Parathyroid adenoma (tissue), 2 donors: Measurements from ENCODE around the gene CACUL1.

Source experiments
- H2AFZ ChIP-seq: fragments of 300-600 bp; sonication (generic); one replicate; pipeline ENCODE4 v1.7.0; 2017; ENCODE audit warnings: antibody characterized with exemption, mild to moderate bottlenecking
- H3K27ac ChIP-seq: fragments of 300-600 bp; sonication (generic); one replicate; pipeline ENCODE4 v1.7.0; 2017
- H3K27me3 ChIP-seq: fragments of 300-600 bp; sonication (generic); one replicate; pipeline ENCODE4 v1.7.0; 2017; ENCODE audit warnings: low read length; ENCODE audit not compliant: control insufficient read depth, insufficient read depth
- H3K36me3 ChIP-seq: fragments of 300-600 bp; sonication (generic); one replicate; pipeline ENCODE4 v1.7.0; 2017; ENCODE audit warnings: low read length; ENCODE audit not compliant: control insufficient read depth, insufficient read depth
- H3K4me1 ChIP-seq: fragments of 300-600 bp; sonication (generic); one replicate; pipeline ENCODE4 v1.7.0; 2017; ENCODE audit warnings: control low read depth
- H3K4me2 ChIP-seq: fragments of 300-600 bp; sonication (generic); one replicate; pipeline ENCODE4 v1.7.0; 2017; ENCODE audit warnings: low read length
- H3K4me3 ChIP-seq: fragments of 300-600 bp; sonication (generic); one replicate; pipeline ENCODE4 v1.7.0; 2017; ENCODE audit warnings: low read depth, low read length
- H3K79me2 ChIP-seq: fragments of 300-600 bp; sonication (generic); one replicate; pipeline ENCODE4 v1.7.0; 2017; ENCODE audit warnings: control low read depth
- H3K9ac ChIP-seq: fragments of 300-600 bp; sonication (generic); one replicate; pipeline ENCODE4 v1.7.0; 2017; ENCODE audit warnings: mild to moderate bottlenecking
- H3K9me3 ChIP-seq: fragments of 300-600 bp; sonication (generic); one replicate; pipeline ENCODE4 v1.7.0; 2017; ENCODE audit warnings: low read length; ENCODE audit not compliant: control insufficient read depth
- TF ChIP-seq, protein P1 (sequence below): fragments of 300-600 bp; sonication (generic); IDR thresholded peaks from one replicate; pipeline ENCODE4 v1.7.0; 2017; ENCODE audit warnings: antibody characterized with exemption, mild to moderate bottlenecking
- donor health status: primary hyperparathyroidism.

CACUL1 gene

DNA sequence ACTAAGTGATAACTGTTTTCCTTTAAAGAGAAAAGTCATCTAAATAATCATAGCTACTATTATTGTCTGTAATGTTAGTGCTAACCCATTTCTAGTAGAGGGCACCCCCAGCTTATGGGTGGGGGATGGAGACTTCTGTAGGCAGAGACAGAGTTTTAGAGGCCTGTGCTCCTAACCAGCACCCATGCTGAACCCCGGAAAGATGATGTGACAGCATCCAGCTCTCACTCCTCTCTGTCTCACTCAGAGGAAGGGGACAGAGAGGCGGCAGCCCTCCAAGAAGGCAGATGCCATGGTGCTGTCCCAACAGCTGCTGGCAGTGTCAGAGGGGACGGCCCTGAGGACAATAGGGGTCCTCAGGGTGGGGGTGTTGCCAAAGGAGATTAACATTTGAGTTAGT, 84.9 kb downstream of the CACUL1 start:
- Histone ChIP-seq H3K4me1 (peaks cover 8% of the 10 kb centered on the region), H3K36me3 (no peaks in the 10 kb centered on the region), H3K9me3 (no peaks in the 10 kb centered on the region), H2AFZ (no peak overlapping the region), H3K4me2 (peak overlapping the region; percentile 39), H3K4me3 (no peak overlapping the region), H3K9ac (no peak overlapping the region), H3K27ac (peak overlapping the region; percentile 64), H3K27me3 (no peaks in the 10 kb centered on the region), H3K79me2 (no peaks in the 10 kb centered on the region)
- TF ChIP-seq, protein P1, sequence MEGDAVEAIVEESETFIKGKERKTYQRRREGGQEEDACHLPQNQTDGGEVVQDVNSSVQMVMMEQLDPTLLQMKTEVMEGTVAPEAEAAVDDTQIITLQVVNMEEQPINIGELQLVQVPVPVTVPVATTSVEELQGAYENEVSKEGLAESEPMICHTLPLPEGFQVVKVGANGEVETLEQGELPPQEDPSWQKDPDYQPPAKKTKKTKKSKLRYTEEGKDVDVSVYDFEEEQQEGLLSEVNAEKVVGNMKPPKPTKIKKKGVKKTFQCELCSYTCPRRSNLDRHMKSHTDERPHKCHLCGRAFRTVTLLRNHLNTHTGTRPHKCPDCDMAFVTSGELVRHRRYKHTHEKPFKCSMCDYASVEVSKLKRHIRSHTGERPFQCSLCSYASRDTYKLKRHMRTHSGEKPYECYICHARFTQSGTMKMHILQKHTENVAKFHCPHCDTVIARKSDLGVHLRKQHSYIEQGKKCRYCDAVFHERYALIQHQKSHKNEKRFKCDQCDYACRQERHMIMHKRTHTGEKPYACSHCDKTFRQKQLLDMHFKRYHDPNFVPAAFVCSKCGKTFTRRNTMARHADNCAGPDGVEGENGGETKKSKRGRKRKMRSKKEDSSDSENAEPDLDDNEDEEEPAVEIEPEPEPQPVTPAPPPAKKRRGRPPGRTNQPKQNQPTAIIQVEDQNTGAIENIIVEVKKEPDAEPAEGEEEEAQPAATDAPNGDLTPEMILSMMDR, result no peak

DNA sequence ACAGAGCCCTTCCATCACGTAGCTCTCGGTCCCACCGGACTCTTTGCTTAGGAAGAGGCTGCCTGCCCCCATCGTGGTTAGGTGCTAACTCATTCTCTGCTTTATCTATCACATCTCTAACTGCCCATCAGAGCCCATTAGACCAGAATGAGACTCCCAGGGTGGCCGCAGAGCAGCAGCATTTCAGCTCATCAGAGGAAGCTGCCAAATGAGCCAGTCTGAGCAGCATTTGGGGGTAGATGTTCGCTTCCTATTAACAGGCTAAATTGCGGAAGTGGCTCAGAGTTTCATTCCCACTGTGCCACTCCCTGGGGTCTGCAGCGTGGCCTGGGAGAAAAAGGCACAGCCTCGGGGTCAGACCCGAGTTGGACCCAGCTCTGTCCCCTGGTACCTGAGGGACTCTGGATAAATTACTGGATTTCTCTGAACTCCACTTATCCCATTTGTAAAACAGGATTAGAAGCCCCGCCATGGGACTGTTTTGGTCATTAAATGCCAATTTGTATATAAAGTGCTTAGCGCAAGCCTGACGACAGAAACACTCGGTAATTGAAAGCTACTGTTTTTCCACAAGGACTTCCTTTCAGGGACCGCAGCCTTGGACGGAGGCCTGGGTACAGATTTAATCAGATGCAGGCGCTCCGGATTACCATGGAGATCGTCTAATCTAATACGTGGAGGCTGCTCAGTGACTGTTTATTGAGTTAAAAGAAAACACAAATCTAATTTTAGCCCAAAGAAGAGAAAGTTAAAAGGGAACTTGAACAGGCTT, 85.6 kb downstream of the CACUL1 start:
- H3K79me2 ChIP-seq, result no peaks in the 10 kb centered on the region
- peak overlapping the region; percentile 0 for H2AFZ ChIP-seq
- TF ChIP-seq, protein P1, result no peak
- H3K4me2 ChIP-seq, result peak overlapping the region; percentile 39
- no peaks in the 10 kb centered on the region for H3K9me3 ChIP-seq
- H3K9ac ChIP-seq, result no peak overlapping the region
- H3K4me1 ChIP-seq, result peaks cover 8% of the 10 kb centered on the region
- no peaks in the 10 kb centered on the region for H3K36me3 ChIP-seq
- H3K4me3 ChIP-seq, result no peak overlapping the region
- no peaks in the 10 kb centered on the region for H3K27me3 ChIP-seq
- H3K27ac ChIP-seq, result peak overlapping the region; percentile 64

DNA sequence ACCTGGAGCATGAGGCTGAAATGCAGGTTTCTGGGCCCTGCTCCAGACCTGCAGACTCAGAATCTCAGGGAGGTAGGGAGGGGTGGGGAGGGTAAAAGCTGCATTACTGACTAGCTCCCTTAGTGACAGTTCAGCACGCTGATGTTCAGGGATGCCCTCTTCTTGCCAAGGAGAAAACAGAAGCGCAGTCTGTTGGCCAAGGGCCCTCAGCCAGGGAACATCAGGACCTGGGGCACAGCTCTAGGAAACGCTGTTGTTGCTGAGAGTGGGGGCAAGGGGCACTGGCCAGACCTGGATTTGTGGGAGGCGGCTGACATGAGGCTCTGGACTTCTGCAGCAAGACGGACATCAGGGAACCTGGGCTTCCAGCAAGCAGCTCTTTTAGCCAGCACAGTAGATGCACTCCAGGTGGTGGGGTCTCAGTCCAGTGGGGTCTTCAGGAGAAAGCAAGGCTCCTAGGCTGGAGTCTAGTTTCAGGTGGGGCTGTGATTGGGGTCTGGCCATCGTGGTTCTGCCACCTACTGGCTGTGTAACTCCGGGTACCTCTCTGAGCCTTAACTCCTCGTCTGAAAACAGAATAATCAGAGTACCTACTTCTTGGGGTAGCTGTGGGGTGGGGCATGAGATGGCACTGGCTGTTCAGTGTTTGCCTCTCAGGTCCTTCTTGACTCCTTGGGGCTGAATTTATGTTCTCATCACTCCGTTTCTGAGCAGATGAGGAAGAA, 86.4 kb downstream of the CACUL1 start:
- H3K36me3 ChIP-seq, result no peaks in the 10 kb centered on the region
- no peak overlapping the region for H2AFZ ChIP-seq
- TF ChIP-seq, protein P1, result no peak
- H3K4me1 ChIP-seq, result peaks cover 8% of the 10 kb centered on the region
- H3K27me3 ChIP-seq, result no peaks in the 10 kb centered on the region
- H3K27ac ChIP-seq, result no peak overlapping the region
- H3K9me3 ChIP-seq, result no peaks in the 10 kb centered on the region
- H3K4me2 ChIP-seq, result no peak overlapping the region
- no peaks in the 10 kb centered on the region for H3K79me2 ChIP-seq
- no peak overlapping the region for H3K9ac ChIP-seq
- no peak overlapping the region for H3K4me3 ChIP-seq

DNA sequence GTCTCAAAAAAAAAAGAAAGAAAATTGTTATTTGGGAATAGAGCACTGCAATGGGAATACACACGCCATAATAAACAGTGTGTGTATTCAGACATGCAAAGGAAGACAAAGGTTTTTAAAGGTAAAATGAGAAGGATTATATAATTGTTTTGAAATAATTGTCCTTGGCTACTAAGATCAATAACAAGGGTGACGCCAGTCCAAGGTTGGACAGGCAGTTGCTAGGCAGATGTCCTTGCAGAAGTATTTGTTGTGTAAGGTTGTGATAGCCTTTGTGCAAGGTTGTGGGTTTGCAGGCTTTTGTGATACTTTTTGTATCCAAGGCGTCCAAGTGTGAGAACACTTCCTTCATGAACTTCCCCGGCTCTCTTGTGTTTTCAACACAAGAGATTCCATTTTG, 87.0 kb downstream of the CACUL1 start:
- Histone ChIP-seq H3K4me1 (peaks cover 8% of the 10 kb centered on the region), H3K9me3 (no peaks in the 10 kb centered on the region), H3K4me3 (no peak overlapping the region), H3K27me3 (no peaks in the 10 kb centered on the region), H2AFZ (no peak overlapping the region), H3K9ac (no peak overlapping the region), H3K27ac (no peak overlapping the region), H3K36me3 (no peaks in the 10 kb centered on the region), H3K4me2 (no peak overlapping the region), H3K79me2 (no peaks in the 10 kb centered on the region)
- TF ChIP-seq, protein P1, result no peak
